HuH-7.5 (cell line): ENCODE measurements around the gene FGD4.

Experiments used
- DNase-seq: peaks from one replicate; pipeline ENCODE4 v3.0.0; 2011; ENCODE audit warnings: low spot score

Gene FGD4

GRCh38 chr12:32606443-32606842 is 207.1 kb downstream of the FGD4 start:
- no peak for DNase-seq

GRCh38 chr12:32609966-32610365 is 210.6 kb downstream of the FGD4 start:
- DNase-seq, result no peak

GRCh38 chr12:32611986-32612385 is 212.6 kb downstream of the FGD4 start:
- DNase-seq, result no peak

- no peak for DNase-seq
Measured at GRCh38 chr12:32612658-32613614, 213.6 kb downstream of the FGD4 start.

GRCh38 chr12:32615441-32615840 is 216.1 kb downstream of the FGD4 start:
- no peak for DNase-seq

- DNase-seq, result no peak
Measured at GRCh38 chr12:32617534-32617933, 218.2 kb downstream of the FGD4 start.

GRCh38 chr12:32618115-32618514 is 218.8 kb downstream of the FGD4 start:
- no peak for DNase-seq

- no peak for DNase-seq
Measured at GRCh38 chr12:32627976-32628375, 228.6 kb downstream of the FGD4 start.

GRCh38 chr12:32641287-32641901 is 242.0 kb downstream of the FGD4 start:
- DNase-seq, result no peak

GRCh38 chr12:32644431-32644830 is 245.1 kb downstream of the FGD4 start:
- no peak for DNase-seq

GRCh38 chr12:32647275-32647674 is 247.9 kb downstream of the FGD4 start:
- DNase-seq, result no peak

GRCh38 chr12:32650508-32650907 is 251.2 kb downstream of the FGD4 start:
- no peak for DNase-seq

- DNase-seq, result no peak
Measured at GRCh38 chr12:32651151-32651955, 252.0 kb downstream of the FGD4 start.

- DNase-seq, result no peak
Measured at GRCh38 chr12:32651956-32652210, 252.5 kb downstream of the FGD4 start.

GRCh38 chr12:32659908-32660440 is 260.6 kb downstream of the FGD4 start:
- DNase-seq, result no peak

GRCh38 chr12:32661706-32662105 is 262.3 kb downstream of the FGD4 start:
- DNase-seq, result no peak

GRCh38 chr12:32662665-32663064 is 263.3 kb downstream of the FGD4 start:
- no peak for DNase-seq

GRCh38 chr12:32666018-32666417 is 266.7 kb downstream of the FGD4 start:
- no peak for DNase-seq

- no peak for DNase-seq
Measured at GRCh38 chr12:32669584-32669983, 270.2 kb downstream of the FGD4 start.

- DNase-seq, result peak; percentile 55
Measured at GRCh38 chr12:32671930-32672780, 272.8 kb downstream of the FGD4 start.

GRCh38 chr12:32679091-32679919 is 279.9 kb downstream of the FGD4 start, which contains the start of gene DNM1L:
DNM1L (plus strand) TSS chr12:32679301; CDS start chr12:32679364, 63 bp downstream.
- DNase-seq, result peak; percentile 87
